ENCODE results near the gene DNM1L. TPM values are rescaled to one million over a fixed set of nuclear protein-coding genes. Genes with fewer than 3 reads are reported as not detected.

The DNM1L gene
- total and polyA plus RNA-seq, 8 donors, result 12.2 to 27.8 (median 16.4) TPM

DNA sequence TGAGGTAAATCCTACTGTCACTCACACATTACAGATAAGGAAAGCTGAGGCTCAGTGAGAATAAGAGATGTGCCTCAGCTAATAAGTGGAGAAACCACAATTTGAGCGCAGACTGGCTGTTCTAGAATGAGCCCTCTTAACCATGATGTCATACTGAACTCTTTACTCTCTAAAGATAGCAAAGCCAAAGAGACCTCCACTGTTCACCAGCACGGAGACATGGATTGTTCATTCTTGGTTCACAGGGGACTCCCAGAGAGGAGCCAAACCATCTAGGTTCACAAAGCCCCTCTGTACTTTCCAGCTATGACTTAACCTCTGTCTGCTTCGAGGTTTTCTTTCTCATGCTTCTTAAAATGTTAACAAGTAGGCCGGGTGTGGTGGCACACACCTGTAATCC lies 109.3 kb downstream of the DNM1L start:
- ATAC-seq (no peak), DNase-seq (no peak), FAIRE-seq (no peak)
- intact Hi-C loops (cut with DNase I), result no loop called here
- Histone ChIP-seq H3K4me1 (no peaks in the 10 kb centered on the region), H3K27ac (no peak overlapping the region), H3K4me3 (no peak overlapping the region), H3K9me3 (no peaks in the 10 kb centered on the region), H3K27me3 (no peaks in the 10 kb centered on the region), H3K36me3 (peaks cover 0 to 7% (median 0%) of the 10 kb centered on the region in 3 donors)
- WGBS, 2 donors, result 83 to 94% methylated on average over 4 of the region's 4 CpGs
- TF ChIP-seq, protein P1, sequence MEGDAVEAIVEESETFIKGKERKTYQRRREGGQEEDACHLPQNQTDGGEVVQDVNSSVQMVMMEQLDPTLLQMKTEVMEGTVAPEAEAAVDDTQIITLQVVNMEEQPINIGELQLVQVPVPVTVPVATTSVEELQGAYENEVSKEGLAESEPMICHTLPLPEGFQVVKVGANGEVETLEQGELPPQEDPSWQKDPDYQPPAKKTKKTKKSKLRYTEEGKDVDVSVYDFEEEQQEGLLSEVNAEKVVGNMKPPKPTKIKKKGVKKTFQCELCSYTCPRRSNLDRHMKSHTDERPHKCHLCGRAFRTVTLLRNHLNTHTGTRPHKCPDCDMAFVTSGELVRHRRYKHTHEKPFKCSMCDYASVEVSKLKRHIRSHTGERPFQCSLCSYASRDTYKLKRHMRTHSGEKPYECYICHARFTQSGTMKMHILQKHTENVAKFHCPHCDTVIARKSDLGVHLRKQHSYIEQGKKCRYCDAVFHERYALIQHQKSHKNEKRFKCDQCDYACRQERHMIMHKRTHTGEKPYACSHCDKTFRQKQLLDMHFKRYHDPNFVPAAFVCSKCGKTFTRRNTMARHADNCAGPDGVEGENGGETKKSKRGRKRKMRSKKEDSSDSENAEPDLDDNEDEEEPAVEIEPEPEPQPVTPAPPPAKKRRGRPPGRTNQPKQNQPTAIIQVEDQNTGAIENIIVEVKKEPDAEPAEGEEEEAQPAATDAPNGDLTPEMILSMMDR (IDR thresholded peaks at IDR 0.05), result no peak

DNA sequence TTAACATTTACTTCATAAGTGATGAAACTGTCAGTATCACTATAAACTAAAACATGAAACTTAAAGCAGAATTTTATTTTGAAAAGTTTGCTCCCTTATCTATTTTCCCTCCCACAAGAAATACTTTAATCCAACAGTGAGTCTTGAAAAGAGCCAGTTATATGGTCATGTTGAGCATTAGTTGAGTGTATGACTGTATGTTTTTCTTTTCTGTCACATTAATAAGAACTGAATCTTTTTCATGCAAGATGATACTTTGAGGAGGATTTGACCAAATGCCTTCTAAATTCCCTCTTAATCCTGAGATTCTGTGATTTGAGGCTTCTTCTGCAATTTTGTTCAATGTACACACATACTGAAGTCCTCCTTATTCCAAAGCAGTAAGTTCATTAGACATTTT lies 110.3 kb downstream of the DNM1L start:
- Histone ChIP-seq H3K27me3 (no peaks in the 10 kb centered on the region), H3K36me3 (peaks cover 0 to 8% (median 0%) of the 10 kb centered on the region in 3 donors), H3K4me3 (no peak overlapping the region), H3K4me1 (no peaks in the 10 kb centered on the region), H3K27ac (no peak overlapping the region), H3K9me3 (no peaks in the 10 kb centered on the region)
- DNase-seq, result no peak
- intact Hi-C loops (cut with DNase I), result no loop called here
- TF ChIP-seq, protein P1 (IDR thresholded peaks at IDR 0.05), result no peak
- FAIRE-seq, result no peak
- ATAC-seq, result no peak

DNA sequence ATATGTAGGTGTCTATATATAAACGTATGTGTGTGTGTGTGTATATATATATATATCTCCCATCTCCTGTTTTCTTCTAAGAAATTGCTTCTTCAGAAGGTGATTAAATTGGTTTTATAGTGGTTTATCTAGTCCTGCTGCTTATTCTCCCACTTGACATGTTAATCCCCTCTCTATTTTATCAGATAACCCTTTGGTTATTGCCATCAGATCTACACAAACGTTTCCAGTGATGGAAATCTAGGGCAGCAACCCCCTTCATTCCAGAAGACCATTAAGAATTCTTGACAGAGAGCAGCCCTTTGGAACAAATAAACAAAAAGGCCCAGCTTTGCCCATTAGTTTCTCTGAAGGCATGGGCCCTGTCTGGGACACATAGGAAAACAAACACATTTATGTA lies 110.8 kb downstream of the DNM1L start:
- FAIRE-seq, result no peak
- TF ChIP-seq, protein P1 (IDR thresholded peaks at IDR 0.05), result no peak
- WGBS, 2 donors, result 52 to 53% methylated on average over 2 of the region's 2 CpGs
- H3K4me3 ChIP-seq, result no peak overlapping the region
- ATAC-seq, result no peak
- intact Hi-C loops (cut with DNase I), result no loop called here
- H3K9me3 ChIP-seq, result no peaks in the 10 kb centered on the region
- H3K27me3 ChIP-seq, result no peaks in the 10 kb centered on the region
- H3K27ac ChIP-seq, result no peak overlapping the region
- no peaks in the 10 kb centered on the region for H3K4me1 ChIP-seq
- peaks cover 0 to 13% (median 0%) of the 10 kb centered on the region in 3 donors for H3K36me3 ChIP-seq
- no peak for DNase-seq

DNA sequence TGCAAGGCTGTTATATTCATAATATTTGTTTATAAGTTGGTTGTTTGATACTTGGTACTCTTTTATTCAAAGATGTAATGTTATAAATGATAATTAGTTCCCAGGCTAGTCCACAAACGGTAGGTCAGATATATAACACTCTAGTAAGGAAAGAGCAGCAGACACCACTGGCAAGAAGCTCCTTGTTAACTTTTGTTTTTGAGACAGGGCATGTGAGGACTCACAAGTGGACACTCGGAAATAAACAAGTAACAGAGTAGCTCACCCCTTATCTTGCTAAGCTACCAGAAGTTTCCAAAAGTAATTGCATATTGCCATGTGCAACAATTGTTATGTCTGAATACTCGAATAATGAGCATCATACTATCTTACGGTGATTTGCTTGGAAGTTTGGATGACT lies 115.2 kb downstream of the DNM1L start:
- Histone ChIP-seq H3K4me1 (no peaks in the 10 kb centered on the region), H3K36me3 (peaks cover 0 to 14% (median 0%) of the 10 kb centered on the region in 3 donors), H3K9me3 (no peaks in the 10 kb centered on the region), H3K27me3 (no peaks in the 10 kb centered on the region), H3K4me3 (no peak overlapping the region), H3K27ac (no peak overlapping the region)
- intact Hi-C loops (cut with DNase I), result no loop called here
- no peak for FAIRE-seq
- TF ChIP-seq, protein P1 (IDR thresholded peaks at IDR 0.05), result no peak
- WGBS, 2 donors, result 73 to 81% methylated on average over 4 of the region's 4 CpGs
- ATAC-seq, result no peak
- DNase-seq, result no peak

Other genes starting within 250 kb of the DNM1L start
- 1 to 10 TPM; 3.7 to 7.9 (median 6.0) TPM for gene YARS2, start 76.6 kb downstream of the DNM1L start, total RNA-seq
- gene YARS2, start 76.6 kb downstream of the DNM1L start, polyA plus RNA-seq, result 1 to 10 TPM; 6.0 to 7.4 TPM
- 10 to 100 TPM; 12.0 to 22.7 (median 13.9) TPM for gene PKP2, start 217.5 kb downstream of the DNM1L start, total RNA-seq
- gene PKP2, start 217.5 kb downstream of the DNM1L start, polyA plus RNA-seq, result 10 to 100 TPM in 1 of 2 donors, 1 to 10 TPM in 1; 4.9 to 11.3 TPM

All from pancreas (tissue), 10 donors.